Measurements from ENCODE around the gene IL1R2. TPM values are rescaled to one million over a fixed set of nuclear protein-coding genes. Genes with fewer than 3 reads are reported as not detected.

The IL1R2 gene, protein sequence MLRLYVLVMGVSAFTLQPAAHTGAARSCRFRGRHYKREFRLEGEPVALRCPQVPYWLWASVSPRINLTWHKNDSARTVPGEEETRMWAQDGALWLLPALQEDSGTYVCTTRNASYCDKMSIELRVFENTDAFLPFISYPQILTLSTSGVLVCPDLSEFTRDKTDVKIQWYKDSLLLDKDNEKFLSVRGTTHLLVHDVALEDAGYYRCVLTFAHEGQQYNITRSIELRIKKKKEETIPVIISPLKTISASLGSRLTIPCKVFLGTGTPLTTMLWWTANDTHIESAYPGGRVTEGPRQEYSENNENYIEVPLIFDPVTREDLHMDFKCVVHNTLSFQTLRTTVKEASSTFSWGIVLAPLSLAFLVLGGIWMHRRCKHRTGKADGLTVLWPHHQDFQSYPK
- under 1 TPM; 0.15 to 0.89 (median 0.35) TPM for polyA plus RNA-seq (ENCODE audit: insufficient read length in 4 of 4)

DNA sequence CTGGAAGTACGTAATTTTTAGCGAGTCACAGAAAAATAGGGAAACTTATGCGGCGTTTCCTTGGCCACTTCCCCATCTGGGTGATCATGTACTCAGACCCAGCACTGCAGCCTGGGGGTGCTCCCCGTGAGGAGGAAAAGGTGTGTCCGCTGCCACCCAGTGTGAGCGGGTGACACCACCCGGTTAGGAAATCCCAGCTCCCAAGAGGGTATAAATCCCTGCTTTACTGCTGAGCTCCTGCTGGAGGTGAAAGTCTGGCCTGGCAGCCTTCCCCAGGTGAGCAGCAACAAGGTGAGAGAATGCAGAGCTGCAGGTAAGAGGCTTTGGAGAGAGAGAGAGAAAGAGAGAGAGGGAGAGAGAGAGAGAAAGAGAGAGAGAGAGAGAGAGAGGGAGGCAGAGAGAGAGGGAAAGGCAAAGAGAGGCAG, at the start of gene IL1R2:
Gene IL1R2 (plus strand): TSS at position 240 of the 425 bp plus-strand sequence. CDS start 16,616 bp downstream, outside the sequence.
- DNase-seq (ENCODE audit: low read depth in 4 of 4, low spot score in 3 of 4): no peak

DNA sequence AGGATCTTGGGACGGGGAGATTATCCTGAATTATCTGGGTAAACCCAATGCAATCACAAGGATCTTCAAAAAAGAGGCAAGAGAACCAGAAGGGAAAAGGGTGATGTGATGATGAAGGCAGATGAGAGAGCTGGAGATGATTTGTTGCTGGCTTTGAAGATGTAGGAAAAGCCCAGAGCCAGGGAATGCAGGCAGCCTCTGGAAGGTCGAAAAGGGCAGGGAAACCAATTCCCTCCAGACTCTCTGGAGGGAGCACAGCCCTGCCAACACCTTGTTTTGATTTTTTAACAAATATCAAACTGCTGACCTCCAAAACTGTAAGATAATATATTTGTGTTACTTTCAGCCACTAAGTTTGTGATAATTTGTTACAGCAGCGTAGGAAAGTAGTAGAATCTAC, 48.9 kb upstream of the IL1R2 start:
- no peak for DNase-seq (ENCODE audit: low read depth in 4 of 4, low spot score in 3 of 4)

DNA sequence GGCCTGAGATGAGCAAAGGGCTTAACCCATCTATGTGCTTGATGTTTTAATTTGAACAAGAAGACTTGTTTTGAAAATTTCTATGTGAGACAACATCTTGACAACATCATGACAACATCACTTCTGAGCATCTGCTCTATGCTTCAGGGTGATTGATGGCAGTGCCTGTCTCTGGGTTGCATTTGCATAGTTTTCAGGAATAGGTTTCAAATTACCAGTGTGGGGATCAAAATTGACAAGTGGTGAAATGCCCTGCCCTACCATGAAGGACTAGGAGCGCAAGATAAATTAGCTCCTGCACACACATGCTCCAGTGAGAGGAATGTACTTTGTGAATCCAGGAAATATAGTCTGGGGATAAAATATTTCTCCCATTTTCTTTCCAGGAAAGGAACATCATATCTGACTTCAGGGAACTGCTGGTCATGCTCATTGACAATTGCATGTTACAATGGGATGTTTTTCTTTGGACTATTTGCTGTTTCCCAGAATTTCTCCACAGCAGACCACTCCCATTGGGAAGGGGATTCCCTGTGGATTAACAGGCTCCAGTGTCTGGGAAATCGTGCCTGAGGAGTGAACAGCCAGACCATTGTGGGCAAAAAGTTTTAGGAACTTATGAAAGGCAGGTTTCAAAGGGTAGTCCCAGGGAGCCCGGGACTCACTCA, 45.3 kb upstream of the IL1R2 start:
- DNase-seq (ENCODE audit: low read depth in 4 of 4, low spot score in 3 of 4): no peak

DNA sequence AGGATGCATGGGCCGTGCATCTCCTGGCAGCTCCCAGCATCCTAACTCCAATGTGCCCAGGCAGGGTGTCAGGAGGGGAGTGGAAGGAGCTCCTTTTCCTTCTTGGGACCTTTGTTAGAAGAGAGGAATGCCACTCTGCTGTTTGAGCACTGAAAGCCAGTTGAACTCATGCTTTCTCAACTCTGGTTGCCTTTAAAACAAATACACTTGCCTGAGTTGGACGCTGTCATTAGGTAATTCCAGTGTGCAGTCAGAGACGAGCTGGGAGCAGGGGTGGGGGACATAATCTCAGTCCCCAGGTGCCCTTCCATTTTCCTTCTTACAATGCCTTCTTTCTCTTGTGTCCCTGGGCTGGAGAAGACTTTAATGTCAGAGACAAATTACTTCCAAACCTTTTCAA, 44.4 kb upstream of the IL1R2 start:
- no peak for DNase-seq (ENCODE audit: low read depth in 4 of 4, low spot score in 3 of 4)

DNA sequence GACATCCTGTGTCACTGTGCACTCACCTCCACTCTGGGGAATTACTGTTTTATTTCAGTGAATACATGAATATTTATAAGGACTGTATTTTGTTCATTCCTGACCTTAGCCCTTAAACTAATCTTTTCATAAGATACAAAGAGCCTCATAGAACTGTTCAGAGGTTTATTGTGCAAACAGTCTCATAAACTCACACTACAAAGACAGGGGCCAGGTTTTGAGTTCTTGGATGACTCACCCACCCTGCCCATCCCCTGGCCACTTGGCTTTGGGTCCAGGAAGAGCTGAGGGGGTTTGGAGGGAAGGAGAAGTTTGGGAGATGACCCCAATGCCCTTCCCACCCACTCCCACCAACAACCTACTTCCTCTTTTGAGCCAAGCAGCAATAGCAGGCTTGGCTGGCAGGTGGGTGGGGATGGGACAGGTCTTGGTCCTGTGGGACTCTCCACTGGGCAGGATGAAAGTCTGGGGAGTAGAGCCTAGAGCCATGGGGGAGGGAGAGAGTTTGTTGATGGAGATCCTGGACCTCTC, 43.1 kb upstream of the IL1R2 start:
- DNase-seq (ENCODE audit: low read depth in 4 of 4, low spot score in 3 of 4): no peak

DNA sequence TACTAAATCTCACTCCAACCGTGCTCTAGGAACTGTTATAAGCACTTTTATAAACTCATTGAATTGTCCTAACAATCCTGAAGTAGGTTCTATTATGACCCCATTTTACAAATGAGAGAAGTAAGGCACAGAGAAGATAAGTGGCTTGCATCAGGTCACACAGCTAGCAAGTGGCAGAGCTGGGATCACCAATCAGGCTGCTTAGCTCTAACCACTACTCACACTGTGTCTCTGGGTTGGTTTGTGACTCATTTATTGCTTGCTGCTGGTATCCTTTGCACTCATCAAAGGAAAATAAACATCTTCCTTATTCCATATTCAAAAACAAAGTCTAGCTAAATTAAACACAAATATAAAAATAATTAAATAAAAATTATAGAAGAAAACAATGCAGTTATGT, 42.5 kb upstream of the IL1R2 start:
- DNase-seq (ENCODE audit: low read depth in 4 of 4, low spot score in 3 of 4): no peak

DNA sequence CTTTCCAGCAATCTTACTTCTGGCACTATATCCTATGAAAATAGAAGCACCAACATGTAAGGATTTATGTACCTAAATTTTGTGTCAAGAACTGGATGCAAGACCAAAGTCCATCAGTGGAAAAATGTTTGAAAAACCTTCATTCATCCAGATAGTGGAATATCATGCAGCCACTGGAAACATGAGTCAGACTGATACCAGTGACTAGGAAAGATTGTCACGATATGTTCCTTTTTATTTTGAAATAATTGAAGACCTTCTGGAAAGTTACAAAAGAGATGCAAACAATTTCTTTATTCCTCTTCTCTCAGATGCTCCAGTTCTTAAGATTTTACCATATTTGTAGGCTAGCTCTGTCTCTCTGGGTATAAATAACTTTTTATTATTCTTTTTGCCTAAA, 40.5 kb upstream of the IL1R2 start:
- no peak for DNase-seq (ENCODE audit: low read depth in 4 of 4, low spot score in 3 of 4)

DNA sequence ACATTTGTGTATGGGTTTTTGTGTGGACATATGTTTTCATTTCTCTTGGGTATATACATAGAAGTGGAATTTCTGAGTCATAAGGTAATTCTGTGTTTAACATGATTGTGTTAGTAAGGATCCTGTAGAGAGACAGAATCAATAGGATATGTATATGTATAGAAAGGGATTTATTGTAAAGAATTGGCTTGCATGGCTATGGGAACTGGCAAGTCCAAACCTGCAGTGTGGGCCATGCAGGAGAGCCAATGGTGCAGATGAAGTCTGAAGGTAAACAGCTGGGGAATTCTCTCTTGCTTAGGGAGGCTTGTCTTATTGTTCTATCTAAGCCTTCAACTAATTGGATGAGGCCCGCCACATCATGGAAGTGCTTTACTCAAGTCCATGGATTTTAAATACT, 39.2 kb upstream of the IL1R2 start:
- DNase-seq (ENCODE audit: low read depth in 4 of 4, low spot score in 3 of 4): no peak

DNA sequence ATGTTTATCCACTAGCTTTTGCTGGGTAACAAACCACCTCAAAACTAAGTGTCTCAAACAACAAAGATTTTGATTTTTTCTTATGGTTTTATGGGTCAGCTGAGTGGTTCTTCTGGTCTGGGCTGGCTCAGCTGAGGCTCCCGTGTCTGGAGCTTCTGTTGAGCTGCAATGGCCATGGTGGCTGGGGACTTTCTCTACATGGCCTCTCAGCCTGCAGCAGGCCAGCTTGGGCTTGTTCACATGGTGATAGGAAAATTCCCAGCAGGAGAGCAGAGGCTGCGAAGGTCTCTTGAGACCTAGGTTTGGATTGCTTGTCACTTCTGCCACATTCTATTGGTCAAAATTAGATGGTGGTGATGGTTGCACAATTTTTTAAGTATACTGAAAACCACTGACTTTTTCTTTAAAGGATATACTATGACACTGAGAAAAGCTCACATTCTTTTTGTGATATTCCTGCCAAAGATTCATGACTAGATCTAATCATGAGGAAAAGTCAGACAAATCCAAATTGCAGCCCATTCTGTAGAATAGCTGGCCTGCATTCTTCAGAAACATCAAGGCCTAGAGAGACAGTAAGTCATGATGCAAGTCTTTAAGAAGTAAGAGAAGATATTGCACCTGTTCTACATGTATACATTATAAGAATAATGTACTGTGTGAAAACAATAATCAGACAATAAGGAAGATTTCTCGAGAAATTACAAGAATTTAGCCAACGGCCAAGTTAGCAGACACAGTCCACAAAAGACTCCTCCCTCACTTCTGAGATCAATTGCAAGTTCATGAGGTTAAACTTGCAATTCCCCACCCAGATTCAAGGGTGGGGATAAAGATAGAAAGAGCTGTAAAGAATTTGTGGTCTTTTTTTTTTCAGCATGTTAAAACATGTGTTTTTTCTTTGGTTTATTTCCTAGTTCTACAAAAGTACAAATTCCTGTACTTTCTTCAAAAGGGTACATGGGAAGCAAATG, 35.0 kb upstream of the IL1R2 start:
- no peak for DNase-seq (ENCODE audit: low read depth in 4 of 4, low spot score in 3 of 4)

DNA sequence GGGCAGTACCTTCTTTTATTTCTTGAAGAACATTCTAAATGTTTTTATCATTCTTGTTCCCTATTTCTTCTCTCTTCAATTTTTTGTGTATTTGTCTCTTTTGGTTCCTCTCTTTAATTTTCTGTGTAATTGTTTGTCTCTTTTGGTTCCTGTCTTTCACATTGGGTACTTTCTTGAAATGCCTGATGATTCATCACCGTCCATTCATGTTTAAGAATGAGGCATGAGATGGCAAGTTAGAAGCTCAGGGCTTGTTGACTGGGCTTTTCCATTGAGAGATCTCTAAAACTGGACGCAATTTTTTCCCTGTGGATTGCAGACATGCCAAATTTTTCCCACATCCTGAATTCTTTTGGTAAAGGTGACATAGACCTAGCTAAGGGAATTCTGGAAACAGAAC, 33.7 kb upstream of the IL1R2 start:
- no peak for DNase-seq (ENCODE audit: low read depth in 4 of 4, low spot score in 3 of 4)

DNA sequence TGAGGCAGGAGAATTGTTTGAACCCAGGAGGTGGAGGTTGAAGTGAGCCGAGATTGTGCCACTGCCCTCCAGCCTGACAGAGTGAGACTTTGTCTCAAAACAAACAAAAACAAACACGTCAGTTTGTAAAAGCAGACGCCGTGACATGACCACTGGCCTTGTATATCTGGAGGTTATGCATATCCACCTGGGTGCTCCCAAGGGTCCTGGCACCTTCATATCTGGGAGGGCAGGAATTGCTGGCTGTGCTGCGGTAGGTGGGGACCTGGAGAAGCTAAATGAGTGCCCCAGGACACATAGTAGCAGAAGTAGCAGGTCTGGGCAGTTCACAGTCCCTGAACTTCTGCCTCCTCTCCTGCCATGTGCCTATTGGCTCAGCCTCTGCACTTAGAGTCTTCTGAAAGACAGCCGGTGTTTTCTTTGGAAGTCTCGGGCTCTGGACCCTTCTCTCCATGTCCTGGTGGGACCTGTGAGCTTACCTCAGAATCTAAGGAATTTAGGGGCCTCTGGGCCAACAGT, 30.9 kb upstream of the IL1R2 start:
- DNase-seq (ENCODE audit: low read depth in 4 of 4, low spot score in 3 of 4): no peak

DNA sequence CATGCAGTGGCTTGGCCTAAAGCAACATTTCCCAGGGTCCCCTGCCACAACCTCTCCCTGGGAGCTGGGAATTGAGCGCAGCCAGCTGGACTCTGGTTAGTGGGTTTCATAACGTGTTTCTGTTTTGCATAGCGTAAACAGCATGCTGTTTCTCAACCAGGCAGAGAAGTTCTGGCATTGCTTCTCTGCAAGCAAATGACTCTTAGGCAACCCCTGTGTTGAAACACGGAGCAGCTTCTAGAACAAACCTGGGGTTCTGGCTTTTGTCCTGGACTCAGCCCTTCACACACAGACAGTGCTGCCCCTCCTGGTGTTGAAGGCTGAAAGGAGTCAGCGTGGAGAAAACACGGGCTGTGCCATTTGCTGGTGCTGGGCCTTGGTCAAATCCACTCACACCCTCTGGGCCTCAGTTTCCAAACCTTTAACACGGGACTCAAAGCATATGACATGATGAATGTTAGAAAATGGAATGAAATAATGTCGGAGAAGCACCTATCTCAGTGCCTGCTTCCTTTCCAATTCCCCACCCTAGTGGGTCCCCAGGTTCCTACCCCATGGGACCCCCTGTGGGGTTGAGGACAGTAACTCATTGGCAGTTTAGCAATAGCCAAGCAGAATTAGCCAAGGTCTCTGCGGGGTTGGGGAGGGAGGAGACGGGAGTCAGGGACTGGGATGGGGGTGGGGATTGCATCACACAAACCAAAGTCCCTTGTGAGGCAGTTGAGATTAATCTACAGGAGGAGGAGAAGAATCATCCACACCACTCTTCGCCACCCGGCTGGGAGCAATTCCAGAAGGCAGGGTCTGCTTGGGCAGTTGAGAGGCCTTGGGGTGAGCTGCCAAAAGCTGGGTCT, 30.2 kb upstream of the IL1R2 start:
- peak in 3 of 4 donors; percentile 12 to 36 (median 19) for DNase-seq (ENCODE audit: low read depth in 4 of 4, low spot score in 3 of 4)

DNA sequence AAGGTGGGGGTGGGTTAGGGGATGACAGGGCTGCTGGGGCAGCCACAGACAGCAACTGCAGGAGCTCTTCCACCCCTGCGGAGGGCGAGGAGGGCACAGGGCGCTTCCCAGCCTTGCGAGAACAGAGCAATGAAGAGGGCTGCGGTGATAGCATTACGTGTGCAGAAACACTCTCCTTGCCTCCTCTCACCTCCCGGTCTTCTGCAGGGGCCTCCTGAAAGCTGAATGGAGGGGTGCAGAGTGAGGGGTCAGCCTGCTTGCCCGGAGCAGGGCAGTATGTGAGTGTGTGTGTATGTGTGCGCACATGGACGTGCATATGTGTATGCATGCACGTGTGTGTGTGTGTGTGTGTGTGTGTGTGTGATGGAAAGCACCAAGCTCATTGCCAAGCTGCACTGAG, 29.5 kb upstream of the IL1R2 start:
- DNase-seq (ENCODE audit: low read depth in 4 of 4, low spot score in 3 of 4): no peak

DNA sequence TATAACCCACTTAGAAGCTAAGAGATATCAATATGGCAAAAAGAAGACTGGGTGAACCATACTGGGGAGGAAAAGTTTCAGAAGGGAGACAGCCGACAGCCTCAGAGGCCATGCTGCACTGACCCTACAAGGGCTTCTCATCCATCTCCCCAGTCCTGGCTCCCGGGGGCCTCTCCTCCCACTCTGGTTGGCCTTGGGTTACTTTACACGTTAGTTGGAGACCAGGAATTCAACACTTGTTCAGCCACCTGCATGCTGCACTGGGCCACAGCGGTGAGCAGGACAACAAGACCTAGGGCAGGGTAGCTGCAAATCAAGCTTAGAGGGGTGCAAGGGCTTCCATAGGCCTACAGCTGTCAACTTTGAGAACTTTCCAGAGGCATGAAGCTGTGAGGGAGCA, 28.6 kb upstream of the IL1R2 start:
- DNase-seq (ENCODE audit: low read depth in 4 of 4, low spot score in 3 of 4): no peak

DNA sequence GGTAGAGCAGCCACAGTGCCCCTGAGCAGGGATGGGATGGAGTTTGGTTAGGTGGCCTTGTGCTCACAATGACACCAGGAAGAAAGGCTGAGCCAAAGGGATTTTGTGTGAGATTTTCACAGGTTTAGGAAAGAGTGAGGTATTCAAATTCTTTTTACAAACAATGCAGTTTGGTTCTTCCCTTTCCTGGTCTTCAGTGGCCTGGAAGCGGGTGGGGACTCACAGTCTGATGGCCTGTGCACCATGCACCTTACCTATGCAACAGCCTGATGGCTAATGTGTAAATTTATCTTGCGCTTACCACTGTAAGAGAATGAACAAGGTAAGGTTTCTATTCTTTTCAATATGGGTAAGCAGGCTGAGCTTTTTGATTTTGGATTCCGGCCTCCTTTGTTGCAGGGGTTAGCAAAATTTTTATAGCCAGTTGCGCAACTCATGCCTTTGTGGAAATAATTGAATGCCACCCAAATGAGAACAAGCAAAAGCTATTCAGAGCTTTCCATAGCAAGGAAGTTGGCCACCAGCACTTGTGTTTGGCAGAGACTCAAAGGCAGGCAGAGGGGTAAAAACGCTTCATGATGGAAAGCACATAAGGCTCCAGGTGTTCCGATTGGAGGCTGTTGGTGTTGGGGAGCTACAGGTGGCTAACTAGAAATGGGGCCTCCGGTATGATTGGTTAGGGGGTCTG, 23.8 kb upstream of the IL1R2 start:
- DNase-seq (ENCODE audit: low read depth in 4 of 4, low spot score in 3 of 4): no peak

DNA sequence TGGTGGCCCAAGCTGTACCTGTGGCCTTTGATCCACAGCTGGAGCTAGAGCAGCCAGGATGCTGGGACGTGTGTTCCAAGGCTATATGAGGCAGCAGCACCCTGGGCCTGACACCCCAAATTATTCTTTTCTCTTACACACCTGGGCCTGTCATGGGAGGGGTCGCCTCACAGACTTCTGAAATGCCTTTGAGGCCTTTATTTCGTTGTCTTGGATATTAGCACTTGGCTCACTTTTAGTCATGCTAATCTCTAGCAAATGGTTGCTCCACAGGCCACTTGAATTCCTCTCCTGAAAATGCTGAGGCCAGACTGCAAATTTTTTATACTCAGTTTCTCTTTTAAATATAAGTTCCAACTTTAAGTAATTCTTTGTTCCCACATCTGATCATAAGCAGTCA, 22.0 kb upstream of the IL1R2 start:
- no peak for DNase-seq (ENCODE audit: low read depth in 4 of 4, low spot score in 3 of 4)

DNA sequence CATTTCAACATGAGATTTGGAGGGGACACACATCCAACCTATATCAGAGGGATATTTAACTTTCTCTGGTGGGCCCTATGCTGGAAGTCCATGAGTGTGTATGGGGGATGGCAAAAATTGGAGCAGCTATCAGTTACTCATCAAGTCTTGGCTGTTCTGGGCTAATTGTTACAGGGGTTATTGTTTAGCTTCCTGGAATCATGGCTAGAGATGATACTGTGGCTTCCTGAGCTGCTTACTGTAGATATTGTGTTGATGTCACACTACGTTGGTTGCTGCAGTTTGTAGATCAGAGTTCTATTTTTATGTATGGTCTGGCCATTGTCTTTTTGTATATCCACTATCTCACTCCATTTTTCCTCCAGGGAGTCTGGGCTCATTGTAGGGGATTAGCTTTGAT, 20.9 kb upstream of the IL1R2 start:
- DNase-seq (ENCODE audit: low read depth in 4 of 4, low spot score in 3 of 4): no peak

DNA sequence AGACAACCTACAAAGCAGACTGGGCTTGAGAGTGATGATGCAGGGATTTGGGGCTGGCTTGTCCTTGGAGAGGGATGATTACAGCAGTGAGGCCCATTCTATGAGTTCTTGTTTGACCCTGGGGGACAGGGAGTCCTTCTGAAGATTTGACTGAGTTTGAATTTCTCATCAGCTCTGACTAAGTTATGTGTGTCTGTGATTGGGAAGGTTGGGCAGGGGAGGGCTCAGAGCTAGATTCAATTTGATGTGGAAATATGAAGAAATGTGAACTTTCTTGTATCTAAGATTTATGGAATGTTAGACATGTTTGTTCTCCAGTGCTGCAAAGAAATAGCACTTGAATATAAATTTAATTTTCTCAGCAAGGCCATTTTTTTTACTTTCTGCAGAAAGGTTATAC, 19.9 kb upstream of the IL1R2 start:
- DNase-seq (ENCODE audit: low read depth in 4 of 4, low spot score in 3 of 4): no peak

All from left renal pelvis (tissue), 4 donors.